Coronary artery (tissue), 2 donors: Measurements from ENCODE around the gene LY6G6D.

Source experiments
- DNase-seq: peaks from one replicate; pipeline ENCODE4 v3.0.0-alpha.2; 2017; ENCODE audit warnings: low spot score
- H3K27ac ChIP-seq, 2 donors: fragments of 200-600 bp; sonication (generic); one replicate each; pipeline ENCODE4 v1.5.1; 2016 to 2019
- H3K4me3 ChIP-seq: fragments of 200-600 bp; sonication (generic); 2 replicates; pipeline ENCODE4 v1.5.1; 2016; ENCODE audit warnings: mild to moderate bottlenecking, moderate library complexity
- CTCF ChIP-seq: fragments of 200-600 bp; sonication (generic); IDR thresholded peaks from one replicate; pipeline ENCODE4 v1.5.1; 2019; ENCODE audit warnings: antibody characterized with exemption

LY6G6D gene

GRCh38 chr6:31744422-31744821 is 29.3 kb downstream of the LY6G6D start:
- Histone ChIP-seq H3K4me3 (no peak overlapping the region), H3K27ac (no peak overlapping the region)
- DNase-seq = no peak
- no peak for TF ChIP-seq CTCF

- DNase-seq = no peak
- H3K4me3 ChIP-seq = no peak overlapping the region
- no peak overlapping the region for H3K27ac ChIP-seq
- no peak for TF ChIP-seq CTCF
Measured at GRCh38 chr6:31749301-31750036, 34.3 kb downstream of the LY6G6D start.

- no peak for DNase-seq
- no peak for TF ChIP-seq CTCF
- H3K27ac ChIP-seq = no peak overlapping the region
- H3K4me3 ChIP-seq = no peak overlapping the region
Measured at GRCh38 chr6:31750411-31751022, 35.4 kb downstream of the LY6G6D start.

GRCh38 chr6:31752739-31753319 is 37.7 kb downstream of the LY6G6D start:
- DNase-seq = no peak
- no peak for TF ChIP-seq CTCF
- Histone ChIP-seq H3K27ac (no peak overlapping the region), H3K4me3 (no peak overlapping the region)

GRCh38 chr6:31758281-31758680 is 43.1 kb downstream of the LY6G6D start:
- TF ChIP-seq CTCF = no peak
- no peak for DNase-seq
- no peak overlapping the region for H3K4me3 ChIP-seq
- H3K27ac ChIP-seq = no peak overlapping the region

GRCh38 chr6:31760790-31761189 is 45.6 kb downstream of the LY6G6D start:
- Histone ChIP-seq H3K27ac (no peak overlapping the region), H3K4me3 (no peak overlapping the region)
- TF ChIP-seq CTCF = no peak
- DNase-seq = no peak

- TF ChIP-seq CTCF = no peak
- Histone ChIP-seq H3K4me3 (no peak overlapping the region), H3K27ac (no peak overlapping the region)
- no peak for DNase-seq
Measured at GRCh38 chr6:31761343-31761742, 46.2 kb downstream of the LY6G6D start.
